Naive thymus-derived CD8-positive, alpha-beta T cell (primary cell): ENCODE data around the gene DQX1. TPM values are rescaled to one million over a fixed set of nuclear protein-coding genes. Genes with fewer than 3 reads are reported as not detected.

Experiments used
- ATAC-seq, 2 donors: fragments of 150-1000 bp; cut with Tn5 transposase in 1 of 2; sonication (Bioruptor Pico), chemical (Tn5 transposase) in 1 of 2; 1 replicate in 1 of 2; 2 replicates in 1 of 2; pipeline ENCODE4 v1.10.0; 2021; ENCODE audit warnings: mild to moderate bottlenecking in 2 of 2, moderate library complexity in 2 of 2
- POLR2A ChIA-PET: fragments of 350-600 bp; sonication (Branson Sonifier 250); formaldehyde crosslinking; loops from one replicate; lab custom pipeline; 2021; ENCODE audit warnings: antibody characterized with exemption; lab: Charles Lee
- DNase-seq, 10 donors: peaks; one replicate each; pipeline versions ENCODE4 v3.0.0 to v3.0.0-alpha.2; 2020 to 2022
- H3K27ac Mint-ChIP-seq, 10 donors: one replicate each; pipeline ENCODE4 v1.8.0; 2020 to 2022; ENCODE audit warnings: mild to moderate bottlenecking in 10 of 10, mixed read lengths in 10 of 10, moderate library complexity in 4 of 10, inconsistent platforms in 1 of 10
- H3K27me3 Mint-ChIP-seq, 5 donors: one replicate each; pipeline ENCODE4 v1.8.0; 2021 to 2022; ENCODE audit warnings: mixed read lengths in 5 of 5
- H3K36me3 Mint-ChIP-seq, 3 donors: one replicate each; pipeline ENCODE4 v1.8.0; 2020 to 2022; ENCODE audit warnings: mixed read lengths in 3 of 3, mild to moderate bottlenecking in 2 of 3, inconsistent platforms in 1 of 3
- H3K4me1 Mint-ChIP-seq, 4 donors: one replicate each; pipeline ENCODE4 v1.8.0; 2021 to 2022; ENCODE audit warnings: mixed read lengths in 4 of 4
- H3K4me3 Mint-ChIP-seq, 10 donors: one replicate each; pipeline ENCODE4 v1.8.0; 2020 to 2022; ENCODE audit warnings: mild to moderate bottlenecking in 10 of 10, mixed read lengths in 10 of 10, moderate library complexity in 6 of 10, inconsistent platforms in 1 of 10
- H3K9me3 Mint-ChIP-seq, 9 donors: one replicate each; pipeline ENCODE4 v1.8.0; 2020 to 2022; ENCODE audit warnings: mixed read lengths in 9 of 9, mild to moderate bottlenecking in 3 of 9, inconsistent platforms in 1 of 9, moderate library complexity in 1 of 9
- polyA plus RNA-seq, 3 donors: library from polyadenylated mRNA; unstranded; fragments of 300-500 nt; fragmentation: Illumina TruSeq; gene quantifications; one replicate each; pipeline ENCODE4 v1.2.3, GENCODE V29; 2021
- total RNA-seq, 8 experiments: library from RNA in 2 of 8; stranded (reverse) in 2 of 8; gene quantifications; one replicate each; pipeline ENCODE4 v1.2.3 and lab custom pipeline; 2021 to 2026

The DQX1 gene
- total and polyA plus RNA-seq, 5 experiments from 2014 or later, result 0.36 to 0.81 TPM; not detected in 3

DNA sequence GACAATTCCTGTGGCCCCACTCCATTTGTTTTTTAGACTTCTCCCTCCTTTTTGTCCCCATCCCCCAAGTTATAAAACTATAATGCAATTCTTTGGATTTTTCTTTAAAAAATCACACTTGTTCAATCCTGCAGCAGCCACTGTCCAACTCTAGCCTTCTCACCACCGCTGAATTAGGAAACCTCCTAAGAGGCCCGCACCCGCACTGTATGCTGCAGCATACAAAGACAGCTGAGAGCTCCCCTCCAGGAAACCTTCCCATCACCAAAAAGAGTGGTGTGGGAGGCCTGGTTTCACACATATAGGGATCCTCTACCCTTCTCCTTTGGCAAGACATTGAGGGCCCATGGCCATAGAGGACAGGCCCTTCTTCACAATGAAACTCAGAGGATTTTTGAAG is 21.4 kb downstream of the DQX1 start:
- Mint-ChIP-seq H3K4me1 (peaks cover 22 to 74% (median 67%) of the 10 kb centered on the region in 4 donors), H3K36me3 (peaks cover 15 to 36% (median 31%) of the 10 kb centered on the region in 3 donors), H3K9me3 (peaks cover 0 to 9% (median 0%) of the 10 kb centered on the region in 9 donors), H3K27me3 (peaks cover 15 to 77% (median 42%) of the 10 kb centered on the region in 5 donors), H3K27ac (peak overlapping the region in 1 of 10 donors; percentile 71), H3K4me3 (peak overlapping the region in 9 of 10 donors; percentile 21 to 75 (median 57))
- DNase-seq (no peak), ATAC-seq (no peak)
- POLR2A ChIA-PET, result interaction anchor here (0.7 to 2.5 kb wide), 9 partner anchors 9 to 84 kb away, joined by 3 to 9 read pairs (median 4); partner anchors contain the start of genes AUP1, DOK1, HTRA2 and MRPL53

GRCh38 chr2:74503506-74504475 is 22.2 kb downstream of the DQX1 start:
- Mint-ChIP-seq H3K27ac (no peak overlapping the region), H3K4me1 (peaks cover 26 to 79% (median 73%) of the 10 kb centered on the region in 4 donors), H3K4me3 (peak overlapping the region; percentile 57 to 80 (median 68)), H3K9me3 (peaks cover 0 to 9% (median 0%) of the 10 kb centered on the region in 9 donors), H3K27me3 (peaks cover 20 to 84% (median 45%) of the 10 kb centered on the region in 5 donors), H3K36me3 (peaks cover 15 to 36% (median 31%) of the 10 kb centered on the region in 3 donors)
- DNase-seq (no peak), ATAC-seq (no peak)
- POLR2A ChIA-PET, result interaction anchor here (0.6 to 2.5 kb wide), 11 partner anchors 8 to 85 kb away, joined by 3 to 9 read pairs (median 3); partner anchors contain the start of genes AUP1, CCDC142, HTRA2 and MRPL53

DNA sequence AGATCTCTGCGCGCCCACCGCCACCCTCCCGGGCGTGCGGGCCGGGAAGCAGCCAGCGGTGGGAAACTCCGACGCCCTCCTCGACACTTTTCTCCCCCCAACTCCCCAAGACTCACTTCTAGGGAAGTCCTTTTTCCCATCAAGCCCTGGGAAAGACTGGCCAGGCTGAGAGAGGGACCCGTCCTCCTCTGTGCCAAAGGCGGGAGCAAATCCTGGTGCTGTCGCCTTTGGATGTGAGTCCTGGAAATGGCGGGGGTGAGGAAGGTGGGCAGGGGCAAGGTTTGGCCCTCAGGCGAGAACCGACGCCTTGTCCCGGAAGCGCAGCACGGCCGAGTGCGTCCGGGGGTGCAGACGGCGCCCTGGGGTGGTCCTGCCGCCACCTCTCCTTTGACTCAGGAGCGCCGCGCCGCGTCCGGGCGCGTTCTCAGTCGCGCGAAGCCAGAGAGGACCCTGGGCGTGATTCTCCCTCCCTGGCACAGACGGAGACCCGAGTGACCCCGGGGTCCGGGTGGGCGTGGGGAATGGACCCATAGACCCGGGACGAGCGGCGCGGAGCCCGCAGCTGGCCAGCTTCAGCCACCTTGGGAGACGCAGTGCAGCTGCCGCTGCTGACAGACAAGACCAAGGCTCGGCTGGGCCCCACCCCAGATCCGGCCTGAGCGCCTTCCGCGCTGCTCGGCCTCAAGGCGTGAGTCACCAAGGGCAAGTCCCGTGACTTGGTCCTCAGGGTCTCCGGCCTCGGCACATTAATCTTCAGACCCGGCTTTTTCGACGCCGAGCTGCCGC is 23.1 kb downstream of the DQX1 start:
- H3K27me3 Mint-ChIP-seq, result peaks cover 20 to 92% (median 51%) of the 10 kb centered on the region in 5 donors
- peaks cover 0 to 9% (median 0%) of the 10 kb centered on the region in 9 donors for H3K9me3 Mint-ChIP-seq
- H3K36me3 Mint-ChIP-seq, result peaks cover 15 to 36% (median 31%) of the 10 kb centered on the region in 3 donors
- no peak overlapping the region for H3K27ac Mint-ChIP-seq
- H3K4me3 Mint-ChIP-seq, result peak overlapping the region; percentile 60 to 81 (median 72)
- peak in 5 of 10 donors; percentile 18 to 43 (median 31) for DNase-seq
- POLR2A ChIA-PET, result interaction anchor here (0.6 to 2.5 kb wide), 7 partner anchors 10 to 52 kb away, joined by 3 to 9 read pairs (median 4); partner anchors contain the start of genes AUP1, CCDC142, HTRA2 and MRPL53
- ATAC-seq, result no peak
- peaks cover 24 to 79% (median 73%) of the 10 kb centered on the region in 4 donors for H3K4me1 Mint-ChIP-seq

GRCh38 chr2:74502147-74502719 is 23.8 kb downstream of the DQX1 start:
- POLR2A ChIA-PET, result interaction anchor here (2.0 kb wide), 2 partner anchors 10 to 19 kb away, joined by 5 read pairs; partner anchors contain the start of genes CCDC142 and TTC31
- DNase-seq (no peak), ATAC-seq (no peak)
- Mint-ChIP-seq H3K4me3 (peak overlapping the region; percentile 60 to 81 (median 72)), H3K27me3 (peaks cover 20 to 94% (median 52%) of the 10 kb centered on the region in 5 donors), H3K36me3 (peaks cover 15 to 32% (median 28%) of the 10 kb centered on the region in 3 donors), H3K9me3 (peaks cover 0 to 8% (median 0%) of the 10 kb centered on the region in 9 donors), H3K27ac (peak overlapping the region in 2 of 10 donors; percentile 31 to 43), H3K4me1 (peaks cover 23 to 76% (median 72%) of the 10 kb centered on the region in 4 donors)

DNA sequence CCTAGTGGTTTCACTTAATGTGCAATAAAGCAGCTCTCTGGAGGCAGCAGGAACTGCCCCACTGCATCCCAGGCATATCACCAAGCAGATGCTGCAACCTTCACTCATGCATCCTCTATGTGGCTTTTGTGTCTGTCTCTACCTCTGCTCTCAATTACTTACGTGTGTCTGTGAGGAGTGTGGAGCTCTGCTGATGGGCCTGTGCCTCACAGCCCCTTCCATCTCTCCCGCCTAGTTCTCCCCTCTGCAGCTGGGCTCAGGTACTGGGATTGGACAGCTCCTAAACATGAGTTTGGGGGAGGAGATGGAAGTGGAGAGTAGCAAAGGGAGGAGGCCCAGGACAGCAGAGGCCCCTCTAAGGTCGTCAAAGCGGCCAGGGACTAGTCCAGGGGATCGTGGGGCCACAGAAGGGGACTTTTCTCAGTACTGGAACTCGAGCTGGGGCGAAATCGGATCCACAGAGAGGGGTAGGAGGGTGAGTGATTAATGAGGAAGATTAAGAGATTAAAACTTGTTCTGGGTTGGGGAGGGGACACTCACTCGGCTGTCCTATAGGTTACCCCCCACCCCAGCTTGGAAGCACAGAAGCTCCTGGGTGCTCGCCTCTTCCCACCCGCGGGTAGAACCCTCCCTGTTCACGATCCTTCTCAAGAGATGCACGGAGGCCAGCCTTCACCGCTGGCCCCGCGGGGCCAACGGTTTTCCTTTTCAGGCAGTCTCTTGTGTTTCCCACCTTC is 24.5 kb downstream of the DQX1 start:
- POLR2A ChIA-PET, result interaction anchor here (1.0 to 2.0 kb wide), 4 partner anchors 11 to 27 kb away, joined by 3 to 5 read pairs (median 4); partner anchors contain the start of genes AUP1, CCDC142 and TTC31
- H3K4me1 Mint-ChIP-seq, result peaks cover 18 to 69% (median 65%) of the 10 kb centered on the region in 4 donors
- H3K36me3 Mint-ChIP-seq, result peaks cover 12 to 25% (median 24%) of the 10 kb centered on the region in 3 donors
- H3K27me3 Mint-ChIP-seq, result peaks cover 20 to 87% (median 50%) of the 10 kb centered on the region in 5 donors
- H3K4me3 Mint-ChIP-seq, result peak overlapping the region; percentile 50 to 81 (median 70)
- H3K27ac Mint-ChIP-seq, result no peak overlapping the region
- ATAC-seq, result no peak
- no peak for DNase-seq
- peaks cover 0 to 9% (median 0%) of the 10 kb centered on the region in 9 donors for H3K9me3 Mint-ChIP-seq

GRCh38 chr2:74500578-74500946 is 25.5 kb downstream of the DQX1 start:
- Mint-ChIP-seq H3K4me3 (peak overlapping the region in 1 of 10 donors; percentile 18), H3K36me3 (peaks cover 11 to 18% (median 18%) of the 10 kb centered on the region in 3 donors), H3K27me3 (peaks cover 20 to 79% (median 49%) of the 10 kb centered on the region in 5 donors), H3K9me3 (peaks cover 0 to 9% (median 0%) of the 10 kb centered on the region in 9 donors), H3K4me1 (peaks cover 17 to 67% (median 60%) of the 10 kb centered on the region in 4 donors), H3K27ac (no peak overlapping the region)
- ATAC-seq (no peak), DNase-seq (no peak)
- POLR2A ChIA-PET, result interaction anchor here (0.8 to 2.0 kb wide), 8 partner anchors 12 to 42 kb away, joined by 3 to 6 read pairs (median 4); partner anchors contain the start of genes AUP1, CCDC142, HTRA2 and TTC31

- Mint-ChIP-seq H3K36me3 (peaks cover 7 to 13% (median 13%) of the 10 kb centered on the region in 3 donors), H3K4me1 (peaks cover 16 to 63% (median 55%) of the 10 kb centered on the region in 4 donors), H3K27ac (peak overlapping the region in 1 of 10 donors; percentile 74), H3K4me3 (peak overlapping the region in 8 of 10 donors; percentile 8 to 72 (median 44)), H3K27me3 (peaks cover 20 to 74% (median 48%) of the 10 kb centered on the region in 5 donors), H3K9me3 (peaks cover 0 to 8% (median 0%) of the 10 kb centered on the region in 9 donors)
- ATAC-seq (no peak), DNase-seq (no peak)
- POLR2A ChIA-PET, result interaction anchor here (0.5 to 2.0 kb wide), 9 partner anchors 13 to 80 kb away, joined by 3 to 6 read pairs (median 4); partner anchors contain the start of genes AUP1, CCDC142, HTRA2 and TTC31
These were observed 26.0 kb downstream of the DQX1 start for GRCh38 chr2:74499940-74500577.

DNA sequence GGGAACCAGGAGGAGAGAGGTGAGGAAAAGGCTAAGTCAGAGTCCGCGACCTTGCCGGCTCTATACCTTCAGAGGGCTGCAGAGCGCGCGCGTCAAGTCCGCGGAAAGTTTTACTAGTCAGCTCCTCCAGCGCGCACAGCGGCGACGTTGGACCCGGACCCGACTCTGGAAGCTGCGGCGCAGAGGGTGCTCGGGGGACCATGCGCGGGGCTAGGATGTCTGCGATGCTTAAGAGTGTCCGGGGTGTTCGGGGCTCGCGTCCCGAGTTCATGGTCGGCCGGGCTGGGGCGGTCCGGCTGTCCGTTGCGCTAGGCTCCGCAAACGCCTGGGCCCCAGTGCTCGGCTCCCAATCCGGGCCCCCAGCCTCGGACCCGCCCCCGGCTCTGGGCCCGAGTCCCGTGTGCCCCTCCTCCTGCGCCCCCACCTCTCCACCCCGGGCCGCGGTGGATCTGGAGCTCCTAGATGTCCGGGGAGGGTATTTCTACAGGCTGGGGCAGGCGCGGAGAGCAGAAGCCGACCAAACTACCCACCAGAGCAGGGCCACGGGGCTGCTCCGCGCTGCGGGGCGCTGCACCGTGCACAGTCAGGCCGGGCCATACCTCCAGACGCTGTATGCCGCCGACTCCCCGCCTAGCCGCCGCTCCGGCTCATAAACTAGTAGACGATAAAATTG is 26.6 kb downstream of the DQX1 start, which contains the start of gene LBX2:
LBX2 (minus strand) TSS at position 337 of the 673 bp plus-strand sequence; CDS start at position 271, 66 bp downstream.
- peak within 1 kb of the TSS; percentile 71 to 91 (median 87) for H3K4me3 Mint-ChIP-seq
- POLR2A ChIA-PET, result interaction anchor here (1.2 to 1.9 kb wide), 3 partner anchors 28 to 31 kb away, joined by 4 to 6 read pairs (median 4); partner anchors contain the start of genes AUP1 and HTRA2
- peaks cover under 1 to 6% (median 6%) of the 10 kb centered on the region in 3 donors for H3K36me3 Mint-ChIP-seq
- peaks cover 0 to 2% (median 0%) of the 10 kb centered on the region in 9 donors for H3K9me3 Mint-ChIP-seq
- peaks cover 15 to 68% (median 42%) of the 10 kb centered on the region in 5 donors for H3K27me3 Mint-ChIP-seq
- peaks cover 16 to 56% (median 49%) of the 10 kb centered on the region in 4 donors for H3K4me1 Mint-ChIP-seq
- peak within 1 kb of the TSS in 4 of 10 donors; percentile 15 to 74 (median 44) for H3K27ac Mint-ChIP-seq
- DNase-seq (peak in 2 of 10 donors; percentile 10 to 15), ATAC-seq (peak; percentile 24 to 40)

- Mint-ChIP-seq H3K27me3 (peaks cover 12 to 60% (median 37%) of the 10 kb centered on the region in 5 donors), H3K4me1 (peaks cover 16 to 49% (median 42%) of the 10 kb centered on the region in 4 donors), H3K27ac (peak overlapping the region in 6 of 10 donors; percentile 11 to 72 (median 44)), H3K4me3 (peak overlapping the region; percentile 71 to 91 (median 87)), H3K9me3 (peaks cover 0 to 1% (median 0%) of the 10 kb centered on the region in 9 donors), H3K36me3 (peaks cover 0 to 7% (median 6%) of the 10 kb centered on the region in 3 donors)
- POLR2A ChIA-PET, result interaction anchor here (0.9 to 1.5 kb wide), 5 partner anchors 8 to 155 kb away, joined by 3 to 7 read pairs (median 4); partner anchors contain the start of genes AUP1, HTRA2, PCGF1 and SEMA4F
- DNase-seq (peak in 1 of 10 donors; percentile 26), ATAC-seq (peak; percentile 17 to 27)
These were observed 27.3 kb downstream of the DQX1 start for GRCh38 chr2:74498500-74499266.
